K562 (cell line): ENCODE measurements around the gene CHN1. TPM values are rescaled to one million over a fixed set of nuclear protein-coding genes. Genes with fewer than 3 reads are reported as not detected.
A peak's percentile ranks its signal among the peaks of the same experiment; 100 is the strongest.

ENCODE experiments used
- ESRRA ChIP-seq: fragments of 450-650 bp; IDR thresholded peaks from 2 replicates; pipeline ENCODE4 v1.6.1; 2014; ENCODE audit warnings: low read depth, mild to moderate bottlenecking, moderate library complexity, borderline replicate concordance
- MAFF ChIP-seq: IDR thresholded peaks from 2 replicates; pipeline ENCODE4 v1.6.1; 2012; ENCODE audit warnings: low read length, improper control_type of control experiment
- ZNF124 ChIP-seq: sonication (generic); formaldehyde crosslinking; IDR thresholded peaks from 2 replicates; pipeline ENCODE4 v1.8.1; 2022; ENCODE audit warnings: missing genetic modification reagents
- ZNF174 ChIP-seq: fragments of 250-450 bp; sonication (Bioruptor Pico); IDR thresholded peaks from 2 replicates; pipeline ENCODE4 v1.4.0; 2020; ENCODE audit warnings: mild to moderate bottlenecking
- ZNF561 ChIP-seq: fragments of 450-650 bp; formaldehyde crosslinking; conservative IDR thresholded peaks from 2 replicates; pipeline ENCODE4 v1.4.0; 2020; ENCODE audit warnings: mild to moderate bottlenecking, moderate library complexity
- ZNF644 ChIP-seq: fragments of 200-800 bp; sonication (Bioruptor generic); IDR thresholded peaks from 2 replicates; pipeline ENCODE4 v1.6.1; 2016; ENCODE audit warnings: low read depth, missing genetic modification characterization, missing compliant biosample characterization
- polyA plus RNA-seq, 8 experiments: library from polyadenylated mRNA; depleted of rRNA in 4 of 8; stranded (reverse) in 5 of 8; unstranded in 3 of 8; fragments of >200 nt; fragmentation: Nextera tagmentation in 2 of 8; fragmentation: Illumina TruSeq in 1 of 8; extraction: Ambion mirVana in 2 of 8; extraction: Trizol in 1 of 8; gene quantifications; 2 replicates each; pipeline versions ENCODE4 v1.2.1 to v1.2.3, GENCODE V29; 2011 to 2014; ENCODE audit warnings: inconsistent platforms in 1 of 8, missing spikeins in 1 of 8
- total RNA-seq, 7 experiments: library from RNA; depleted of rRNA in 6 of 7; stranded (reverse); fragments of >200 nt in 6 of 7; fragmentation: Illumina TruSeq in 2 of 7; extraction: Trizol in 2 of 7; gene quantifications; 2 replicates each; pipeline versions ENCODE4 v1.2.1 to v1.2.3, GENCODE V29; 2011 to 2021; ENCODE audit warnings: low replicate concordance in 1 of 7
- TF ChIP-seq, protein P1 (sequence below), 2 experiments: fragments of 450-650 bp; formaldehyde crosslinking in 1 of 2; IDR thresholded peaks; 2 replicates each; pipeline versions ENCODE4 v1.4.0 to v1.6.1; 2014 to 2020; ENCODE audit warnings: mild to moderate bottlenecking in 2 of 2, borderline replicate concordance in 1 of 2, low read depth in 1 of 2

Gene CHN1
- total and polyA plus RNA-seq, 9 of the 15 experiments (the other 6 are each of a cell fraction or from before 2014, with no cell fraction given) = 0.17 to 2.0 (median 0.87) TPM

DNA sequence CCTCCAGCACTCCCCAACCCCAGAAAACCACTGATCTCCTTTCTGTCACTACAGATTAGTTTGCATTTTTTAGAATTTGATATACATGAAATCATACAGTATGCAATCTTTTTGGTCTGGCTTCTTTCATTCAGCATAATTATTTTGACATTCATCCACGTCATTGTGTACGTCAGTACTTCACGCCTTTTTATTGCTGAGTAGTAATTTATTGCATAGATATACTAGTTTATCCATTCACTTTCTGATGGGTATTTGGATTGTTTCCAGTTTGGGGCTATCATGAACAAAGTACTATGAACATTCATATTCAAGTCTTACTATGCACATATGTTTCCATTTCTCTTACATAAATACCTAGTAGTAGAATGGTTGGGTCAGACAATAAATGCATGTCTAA is 20.1 kb upstream of the CHN1 start (continued):
- TF ChIP-seq ZNF124 = no peak
- TF ChIP-seq, protein P1, sequence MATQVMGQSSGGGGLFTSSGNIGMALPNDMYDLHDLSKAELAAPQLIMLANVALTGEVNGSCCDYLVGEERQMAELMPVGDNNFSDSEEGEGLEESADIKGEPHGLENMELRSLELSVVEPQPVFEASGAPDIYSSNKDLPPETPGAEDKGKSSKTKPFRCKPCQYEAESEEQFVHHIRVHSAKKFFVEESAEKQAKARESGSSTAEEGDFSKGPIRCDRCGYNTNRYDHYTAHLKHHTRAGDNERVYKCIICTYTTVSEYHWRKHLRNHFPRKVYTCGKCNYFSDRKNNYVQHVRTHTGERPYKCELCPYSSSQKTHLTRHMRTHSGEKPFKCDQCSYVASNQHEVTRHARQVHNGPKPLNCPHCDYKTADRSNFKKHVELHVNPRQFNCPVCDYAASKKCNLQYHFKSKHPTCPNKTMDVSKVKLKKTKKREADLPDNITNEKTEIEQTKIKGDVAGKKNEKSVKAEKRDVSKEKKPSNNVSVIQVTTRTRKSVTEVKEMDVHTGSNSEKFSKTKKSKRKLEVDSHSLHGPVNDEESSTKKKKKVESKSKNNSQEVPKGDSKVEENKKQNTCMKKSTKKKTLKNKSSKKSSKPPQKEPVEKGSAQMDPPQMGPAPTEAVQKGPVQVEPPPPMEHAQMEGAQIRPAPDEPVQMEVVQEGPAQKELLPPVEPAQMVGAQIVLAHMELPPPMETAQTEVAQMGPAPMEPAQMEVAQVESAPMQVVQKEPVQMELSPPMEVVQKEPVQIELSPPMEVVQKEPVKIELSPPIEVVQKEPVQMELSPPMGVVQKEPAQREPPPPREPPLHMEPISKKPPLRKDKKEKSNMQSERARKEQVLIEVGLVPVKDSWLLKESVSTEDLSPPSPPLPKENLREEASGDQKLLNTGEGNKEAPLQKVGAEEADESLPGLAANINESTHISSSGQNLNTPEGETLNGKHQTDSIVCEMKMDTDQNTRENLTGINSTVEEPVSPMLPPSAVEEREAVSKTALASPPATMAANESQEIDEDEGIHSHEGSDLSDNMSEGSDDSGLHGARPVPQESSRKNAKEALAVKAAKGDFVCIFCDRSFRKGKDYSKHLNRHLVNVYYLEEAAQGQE (IDR thresholded peaks at IDR 0.05; ENCODE audit: borderline replicate concordance) = no peak
- TF ChIP-seq, protein P1 (CRISPR knock-in tag; IDR thresholded peaks at IDR 0.05; ENCODE audit: low read depth) = no peak
- no peak for TF ChIP-seq ESRRA
- no peak for TF ChIP-seq ZNF561 (CRISPR knock-in tag)
- no peak for TF ChIP-seq ZNF644 (tag)
- TF ChIP-seq ZNF174 = no peak
- peak; percentile 35; the same call in 1 of the 2 replicates for TF ChIP-seq MAFF
